ENCODE data around the gene HPSE.

DNA sequence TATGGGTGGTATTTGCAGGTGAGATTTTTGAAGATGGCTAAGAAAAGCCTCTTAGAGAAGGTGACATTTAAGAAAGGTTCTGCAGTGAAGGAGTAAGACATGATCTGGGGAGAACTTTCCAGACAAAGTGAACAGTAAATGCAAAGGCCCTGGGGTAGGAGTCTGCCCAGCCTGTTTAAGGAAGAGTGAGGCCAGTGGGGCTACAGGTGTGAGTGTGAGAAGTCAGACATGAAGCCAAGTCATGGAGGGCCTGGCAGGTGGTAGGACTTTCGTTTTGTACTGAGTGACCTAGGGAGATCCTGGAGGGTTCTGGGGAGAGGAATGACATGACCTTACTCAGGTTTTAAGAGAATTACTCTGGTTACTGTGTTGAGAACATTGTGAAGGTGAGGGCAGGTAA lies 71.5 kb downstream of the HPSE start:
- TF ChIP-seq, protein P1, sequence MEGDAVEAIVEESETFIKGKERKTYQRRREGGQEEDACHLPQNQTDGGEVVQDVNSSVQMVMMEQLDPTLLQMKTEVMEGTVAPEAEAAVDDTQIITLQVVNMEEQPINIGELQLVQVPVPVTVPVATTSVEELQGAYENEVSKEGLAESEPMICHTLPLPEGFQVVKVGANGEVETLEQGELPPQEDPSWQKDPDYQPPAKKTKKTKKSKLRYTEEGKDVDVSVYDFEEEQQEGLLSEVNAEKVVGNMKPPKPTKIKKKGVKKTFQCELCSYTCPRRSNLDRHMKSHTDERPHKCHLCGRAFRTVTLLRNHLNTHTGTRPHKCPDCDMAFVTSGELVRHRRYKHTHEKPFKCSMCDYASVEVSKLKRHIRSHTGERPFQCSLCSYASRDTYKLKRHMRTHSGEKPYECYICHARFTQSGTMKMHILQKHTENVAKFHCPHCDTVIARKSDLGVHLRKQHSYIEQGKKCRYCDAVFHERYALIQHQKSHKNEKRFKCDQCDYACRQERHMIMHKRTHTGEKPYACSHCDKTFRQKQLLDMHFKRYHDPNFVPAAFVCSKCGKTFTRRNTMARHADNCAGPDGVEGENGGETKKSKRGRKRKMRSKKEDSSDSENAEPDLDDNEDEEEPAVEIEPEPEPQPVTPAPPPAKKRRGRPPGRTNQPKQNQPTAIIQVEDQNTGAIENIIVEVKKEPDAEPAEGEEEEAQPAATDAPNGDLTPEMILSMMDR (IDR thresholded peaks at IDR 0.05 in 4 of 5, conservative IDR thresholded peaks at IDR 0.05 in 1 of 5): no peak
- no peak for TF ChIP-seq POLR2A (IDR thresholded peaks at IDR 0.05)
